IMR-90 (cell line): ENCODE results near the gene FOXO1. TPM values are rescaled to one million over a fixed set of nuclear protein-coding genes. Genes with fewer than 3 reads are reported as not detected.

Source experiments
- ATAC-seq: fragments of 200-7000 bp; cut with Tn5 transposase; 2 replicates; pipeline ENCODE4 v1.9.1; 2020; ENCODE audit warnings: low read depth, mild to moderate bottlenecking, moderate library complexity
- BruUV-seq: library from RNA; stranded (reverse); fragments of 400-500 nt; replicated peaks from 2 replicates; lab custom pipeline; 2021; lab: Mats Ljungman, UMichigan
- CTCF ChIA-PET: fragments of 300-600 bp; formaldehyde crosslinking; extraction: SDS; loops from one replicate; lab custom pipeline; 2021; ENCODE audit warnings: antibody characterized with exemption; lab: Yijun Ruan, JAX
- POLR2A ChIA-PET: fragments of 300-600 bp; sonication (Branson Sonifier 250); formaldehyde crosslinking; loops from one replicate; lab custom pipeline; 2022; ENCODE audit warnings: antibody characterized with exemption; ENCODE audit not compliant: unreplicated experiment; lab: Charles Lee
- DNase-seq: peaks from one replicate; pipeline ENCODE4 v3.0.0; 2013
- H2AFZ ChIP-seq: replicated peaks from 2 replicates; pipeline ENCODE3; 2013; ENCODE audit warnings: low read length, mild to moderate bottlenecking; ENCODE audit not compliant: poor library complexity
- H2AK5ac ChIP-seq: 2 replicates; pipeline ENCODE4 v1.6.1; 2013; ENCODE audit warnings: low read depth, low read length, inconsistent platforms
- H2AK9ac ChIP-seq: replicated peaks from 2 replicates; pipeline ENCODE3; 2013; ENCODE audit warnings: mild to moderate bottlenecking, low read depth, low read length, moderate library complexity; ENCODE audit not compliant: poor library complexity
- H2BK120ac ChIP-seq: 2 replicates; pipeline ENCODE4 v1.6.1; 2013; ENCODE audit warnings: low read depth, low read length, inconsistent platforms
- H2BK15ac ChIP-seq: 3 replicates; pipeline ENCODE4 v1.6.1; 2013; ENCODE audit warnings: low read depth, low read length, inconsistent platforms
- H2BK20ac ChIP-seq: 2 replicates; pipeline ENCODE4 v1.6.1; 2013; ENCODE audit warnings: low read depth, mild to moderate bottlenecking, inconsistent platforms, low read length, moderate library complexity
- H2BK5ac ChIP-seq: 2 replicates; pipeline ENCODE4 v1.6.1; 2013; ENCODE audit warnings: mild to moderate bottlenecking, low read depth, low read length, inconsistent platforms; ENCODE audit not compliant: poor library complexity, severe bottlenecking
- H3K14ac ChIP-seq: replicated peaks from 2 replicates; pipeline ENCODE4 v1.6.1; 2013; ENCODE audit warnings: low read depth, low read length, inconsistent platforms
- H3K18ac ChIP-seq: 2 replicates; pipeline ENCODE4 v1.6.1; 2013; ENCODE audit warnings: low read depth, low read length, control low read depth
- H3K23ac ChIP-seq: 2 replicates; pipeline ENCODE4 v1.6.1; 2013; ENCODE audit warnings: low read depth, low read length, inconsistent platforms
- H3K27ac ChIP-seq: 2 replicates; pipeline ENCODE4 v1.5.1; 2013; ENCODE audit warnings: mild to moderate bottlenecking, control low read depth, low read length; ENCODE audit not compliant: insufficient read depth
- H3K27me3 ChIP-seq: 2 replicates; pipeline ENCODE4 v1.6.1; 2013; ENCODE audit warnings: low read length; ENCODE audit not compliant: control insufficient read depth, insufficient read depth
- H3K36me3 ChIP-seq: 2 replicates; pipeline ENCODE4 v1.6.1; 2013; ENCODE audit warnings: low read length, mixed read lengths; ENCODE audit not compliant: control insufficient read depth, insufficient read depth
- H3K4ac ChIP-seq: 2 replicates; pipeline ENCODE4 v1.6.1; 2013; ENCODE audit warnings: low read depth, low read length, inconsistent platforms
- H3K4me1 ChIP-seq: 2 replicates; pipeline ENCODE4 v1.6.1; 2013; ENCODE audit warnings: low read length, mixed read lengths; ENCODE audit not compliant: control insufficient read depth, insufficient read depth
- H3K4me2 ChIP-seq: 2 replicates; pipeline ENCODE4 v1.6.1; 2013; ENCODE audit warnings: low read depth, mild to moderate bottlenecking, control low read depth, low read length, moderate library complexity
- H3K4me3 ChIP-seq: 2 replicates; pipeline ENCODE4 v1.5.1; 2013; ENCODE audit warnings: low read depth, mild to moderate bottlenecking, control low read depth, low read length, moderate library complexity; ENCODE audit not compliant: insufficient read depth
- H3K56ac ChIP-seq: 2 replicates; pipeline ENCODE4 v1.6.1; 2013; ENCODE audit warnings: low read length, inconsistent platforms; ENCODE audit not compliant: insufficient read depth; ENCODE audit errors: extremely low read depth
- H3K79me1 ChIP-seq, 2 experiments: 2 replicates each; pipeline ENCODE4 v1.6.1; 2013; ENCODE audit warnings: low read length in 2 of 2, inconsistent platforms in 1 of 2, low read depth in 1 of 2
- H3K9ac ChIP-seq: 2 replicates; pipeline ENCODE4 v1.6.1; 2013; ENCODE audit warnings: low read depth, low read length, control low read depth
- H3K9me1 ChIP-seq: 2 replicates; pipeline ENCODE4 v1.6.1; 2013; ENCODE audit warnings: low read length, inconsistent platforms; ENCODE audit not compliant: insufficient read depth
- H3K9me3 ChIP-seq: 2 replicates; pipeline ENCODE4 v1.6.1; 2013; ENCODE audit warnings: low read length; ENCODE audit not compliant: control insufficient read depth, insufficient read depth
- H4K20me1 ChIP-seq: 2 replicates; pipeline ENCODE4 v1.6.1; 2013; ENCODE audit warnings: low read length, inconsistent platforms; ENCODE audit not compliant: insufficient read depth
- H4K5ac ChIP-seq: 2 replicates; pipeline ENCODE4 v1.6.1; 2013; ENCODE audit warnings: mild to moderate bottlenecking, low read depth, low read length, control low read depth
- H4K8ac ChIP-seq, 2 experiments: 2 replicates each; pipeline ENCODE4 v1.6.1; 2013; ENCODE audit warnings: low read depth in 2 of 2, low read length in 2 of 2, control low read depth in 1 of 2, inconsistent platforms in 1 of 2
- H4K91ac ChIP-seq: 2 replicates; pipeline ENCODE4 v1.6.1; 2013; ENCODE audit warnings: low read depth, low read length, inconsistent platforms; ENCODE audit not compliant: insufficient read depth
- CEBPB ChIP-seq: IDR thresholded peaks from 2 replicates; pipeline ENCODE4 v1.6.1; 2012; ENCODE audit warnings: low read depth, low read length, improper control_type of control experiment
- CTCF ChIP-seq: conservative IDR thresholded peaks from 2 replicates; pipeline ENCODE4 v1.5.1; 2012; ENCODE audit warnings: mild to moderate bottlenecking, low read depth, low read length, improper control_type of control experiment
- ELK1 ChIP-seq: fragments of 150-350 bp; IDR thresholded peaks from 2 replicates; pipeline ENCODE4 v1.6.1; 2016; ENCODE audit warnings: low read depth, mild to moderate bottlenecking, low read length, moderate library complexity, borderline replicate concordance
- FOS ChIP-seq: fragments of 150-350 bp; IDR thresholded peaks from 2 replicates; pipeline ENCODE4 v1.6.1; 2016; ENCODE audit warnings: low read depth, low read length
- MAFK ChIP-seq: IDR thresholded peaks from 2 replicates; pipeline ENCODE4 v1.6.1; 2012; ENCODE audit warnings: low read depth, low read length, improper control_type of control experiment
- MAZ ChIP-seq: IDR thresholded peaks from 2 replicates; pipeline ENCODE4 v1.6.1; 2012; ENCODE audit warnings: low read depth, mild to moderate bottlenecking, low read length, improper control_type of control experiment, moderate library complexity, borderline replicate concordance
- MXI1 ChIP-seq: IDR thresholded peaks from 2 replicates; pipeline ENCODE4 v1.6.1; 2012; ENCODE audit warnings: low read depth, mild to moderate bottlenecking, low read length, moderate library complexity, borderline replicate concordance
- NFE2L2 ChIP-seq: fragments of 150-350 bp; IDR thresholded peaks from 2 replicates; pipeline ENCODE4 v1.6.1; 2016; ENCODE audit warnings: low read depth, mild to moderate bottlenecking, low read length
- POLR2A ChIP-seq: IDR thresholded peaks from 2 replicates; pipeline ENCODE4 v1.6.1; 2012; ENCODE audit warnings: mild to moderate bottlenecking, low read depth, low read length
- RAD21 ChIP-seq: IDR thresholded peaks from 2 replicates; pipeline ENCODE4 v1.6.1; 2012; ENCODE audit warnings: low read length, improper control_type of control experiment
- RCOR1 ChIP-seq: IDR thresholded peaks from 2 replicates; pipeline ENCODE4 v1.6.1; 2012; ENCODE audit warnings: mild to moderate bottlenecking, low read length, improper control_type of control experiment; ENCODE audit not compliant: insufficient replicate concordance
- RFX5 ChIP-seq: IDR thresholded peaks from 2 replicates; pipeline ENCODE4 v1.8.0; 2012; ENCODE audit warnings: low read depth, mild to moderate bottlenecking, low read length, moderate library complexity
- USF2 ChIP-seq: fragments of 150-350 bp; IDR thresholded peaks from 2 replicates; pipeline ENCODE4 v1.6.1; 2017; ENCODE audit warnings: mild to moderate bottlenecking, antibody characterized with exemption, low read length, low read depth
- WGBS, 2 experiments: methylation state at CpG; one replicate each; pipeline versions ENCODE4 v1.1.5 to v1.1.7; 2013; ENCODE audit warnings: missing lambda C conversion rate in 2 of 2; ENCODE audit not compliant: insufficient read length in 1 of 2; ENCODE audit errors: extremely low coverage in 2 of 2; 5-methylcytosine and 5-hydroxymethylcytosine counted together
- dilution Hi-C: fragments of 300-500 bp; cut with HindIII; formaldehyde crosslinking; loops from one replicate; pipeline ENCODE4 v1.14.3; 2018; ENCODE audit warnings: low sequenced_read_pairs; ENCODE audit not compliant: unreplicated experiment
- in situ Hi-C: fragments of 300-500 bp; cut with MboI; formaldehyde crosslinking; loops from 3 replicates; pipeline ENCODE4 v1.14.3; 2019; ENCODE audit warnings: low sequenced_read_pairs, inconsistent platforms, mixed read lengths
- intact Hi-C: fragments of 100-400 bp; cut with micrococcal nuclease; formaldehyde crosslinking; loops from 2 replicates; pipeline ENCODE4 v1.10.0; 2022
- polyA plus RNA-seq, 3 experiments: library from polyadenylated mRNA; depleted of rRNA; stranded (reverse); fragments of >200 nt; gene quantifications; 2 replicates each; pipeline ENCODE4 v1.2.3, GENCODE V29; 2012; ENCODE audit warnings: low replicate concordance in 1 of 3
- total RNA-seq: library from RNA; depleted of rRNA; stranded (reverse); fragments of >200 nt; gene quantifications from 2 replicates; pipeline ENCODE4 v1.2.3, GENCODE V29; 2012

The FOXO1 gene
- total and polyA plus RNA-seq, 2 of the 4 experiments (the other 2 are of a cell fraction), result 0.12 to 0.18 TPM

GRCh38 chr13:40535345-40535836 lies 131.1 kb downstream of the FOXO1 start:
- Histone ChIP-seq H3K9ac (no peak overlapping the region), H3K56ac (no peak overlapping the region), H3K14ac (no peak overlapping the region), H2BK15ac (no peak overlapping the region), H3K4ac (no peak overlapping the region), H2BK5ac (no peak overlapping the region), H2AFZ (no peak overlapping the region), H4K8ac (no peak overlapping the region), H3K4me2 (no peak overlapping the region), H3K9me3 (no peaks in the 10 kb centered on the region), H2AK5ac (no peak overlapping the region), H3K27me3 (no peaks in the 10 kb centered on the region), H3K79me1 (no peaks in the 10 kb centered on the region), H2BK20ac (no peak overlapping the region), H2AK9ac (no peak overlapping the region), H3K18ac (no peak overlapping the region), H3K23ac (no peak overlapping the region), H3K36me3 (no peaks in the 10 kb centered on the region), H3K4me3 (no peak overlapping the region), H3K9me1 (no peaks in the 10 kb centered on the region), H2BK120ac (no peak overlapping the region), H4K5ac (no peak overlapping the region), H4K20me1 (no peaks in the 10 kb centered on the region), H4K91ac (no peak overlapping the region), H3K4me1 (peaks cover 2% of the 10 kb centered on the region; the same call in 1 of the 2 replicates), H3K27ac (no peak overlapping the region)
- ATAC-seq (no peak), DNase-seq (no peak)
- dilution Hi-C loops (no loop called here), in situ Hi-C loops (no loop called here), intact Hi-C loops (no loop called here)
- TF ChIP-seq CEBPB, result no peak
- TF ChIP-seq NFE2L2, result no peak
- TF ChIP-seq RFX5, result no peak
- no peak for TF ChIP-seq MAZ
- TF ChIP-seq RCOR1, result no peak
- TF ChIP-seq POLR2A, result no peak
- TF ChIP-seq MXI1, result no peak
- no peak for TF ChIP-seq CTCF
- TF ChIP-seq USF2, result no peak
- TF ChIP-seq MAFK, result no peak
- no peak for TF ChIP-seq RAD21
- no peak for TF ChIP-seq ELK1
- no peak for TF ChIP-seq FOS
- ChIA-PET POLR2A (no interaction called here), CTCF (no interaction called here)
- 90% methylated on average over 17 of the region's 27 CpGs; no CpG with 5 or more reads in 1 of the 2 experiments for WGBS, 2 experiments
- no TSS peak for BruUV-seq
